ENCODE results near the gene TNS3.

GRCh38 chr7:47293884-47294555 lies 287.9 kb downstream of the TNS3 start:
- TF ChIP-seq RAD21 (CRISPR knock-in tag; IDR thresholded peaks at IDR 0.05) (no peak), POLR2A (IDR thresholded peaks at IDR 0.05; ENCODE audit: insufficient read depth in 1 of 2, low read depth in 2 of 2, low read length in 2 of 2) (no peak), MNT (IDR thresholded peaks at IDR 0.05) (no peak), KDM5B (CRISPR knock-in tag; IDR thresholded peaks at IDR 0.05; ENCODE audit: borderline replicate concordance) (no peak), MAX (IDR thresholded peaks at IDR 0.05) (no peak), RELA (CRISPR knock-in tag; IDR thresholded peaks at IDR 0.05) (no peak), CTCF (CRISPR knock-in tag; IDR thresholded peaks at IDR 0.05) (no peak)

Measured in HepG2 (cell line).